HFFc6 (cell line): ENCODE measurements around the gene HNMT. TPM values are rescaled to one million over a fixed set of nuclear protein-coding genes. Genes with fewer than 3 reads are reported as not detected.

Source experiments
- DNase-seq: peaks from one replicate; pipeline ENCODE4 v3.0.0-alpha.2; 2018
- H3K27ac Mint-ChIP-seq: 2 replicates; pipeline ENCODE4 v1.8.0; 2020; ENCODE audit warnings: mild to moderate bottlenecking, mixed read lengths
- H3K27me3 Mint-ChIP-seq: 2 replicates; pipeline ENCODE4 v1.8.0; 2021; ENCODE audit warnings: mild to moderate bottlenecking, moderate library complexity, mixed read lengths; ENCODE audit not compliant: insufficient read depth
- H3K36me3 Mint-ChIP-seq: 2 replicates; pipeline ENCODE4 v1.8.0; 2021; ENCODE audit warnings: low read depth, mixed read lengths
- H3K4me1 Mint-ChIP-seq: 2 replicates; pipeline ENCODE4 v1.8.0; 2020; ENCODE audit warnings: low read depth, mixed read lengths
- H3K4me3 Mint-ChIP-seq: 2 replicates; pipeline ENCODE4 v1.8.0; 2020; ENCODE audit warnings: mild to moderate bottlenecking, moderate library complexity, mixed read lengths
- H3K9me3 Mint-ChIP-seq: 2 replicates; pipeline ENCODE4 v1.8.0; 2020; ENCODE audit warnings: mild to moderate bottlenecking, mixed read lengths
- CTCF ChIP-seq: fragments of 200-600 bp; sonication (generic); IDR thresholded peaks from 2 replicates; pipeline ENCODE4 v1.5.0; 2021; ENCODE audit warnings: antibody characterized with exemption, mild to moderate bottlenecking
- total RNA-seq, 6 experiments: library from RNA; stranded (reverse); fragmentation: NEBNext Ultra II Directional; extraction: Animal tissue kit (Norgen Biotek cat#: 25700); gene quantifications; 2 replicates in 1 of 6; 3 replicates in 5 of 6; pipeline ENCODE4 v1.2.3, GENCODE V29; 2021

The HNMT gene
- total RNA-seq, 6 experiments from 2014 or later = 0.36 to 1.2 (median 0.63) TPM

- Mint-ChIP-seq H3K9me3 (no peaks in the 10 kb centered on the region), H3K36me3 (no peaks in the 10 kb centered on the region), H3K4me3 (no peak overlapping the region), H3K4me1 (no peaks in the 10 kb centered on the region), H3K27ac (no peak overlapping the region), H3K27me3 (no peaks in the 10 kb centered on the region)
- no peak for DNase-seq
- no peak for TF ChIP-seq CTCF
These were observed 11.3 kb downstream of the HNMT start for GRCh38 chr2:137975280-137976271.

GRCh38 chr2:137976274-137976673 is 12.0 kb downstream of the HNMT start:
- no peaks in the 10 kb centered on the region for H3K36me3 Mint-ChIP-seq
- H3K27me3 Mint-ChIP-seq = no peaks in the 10 kb centered on the region
- no peak overlapping the region for H3K27ac Mint-ChIP-seq
- no peak for TF ChIP-seq CTCF
- no peak overlapping the region for H3K4me3 Mint-ChIP-seq
- no peak for DNase-seq
- H3K9me3 Mint-ChIP-seq = no peaks in the 10 kb centered on the region
- H3K4me1 Mint-ChIP-seq = no peaks in the 10 kb centered on the region

- no peak for TF ChIP-seq CTCF
- DNase-seq = no peak
- H3K9me3 Mint-ChIP-seq = no peaks in the 10 kb centered on the region
- no peaks in the 10 kb centered on the region for H3K4me1 Mint-ChIP-seq
- no peak overlapping the region for H3K4me3 Mint-ChIP-seq
- no peak overlapping the region for H3K27ac Mint-ChIP-seq
- peaks cover 2% of the 10 kb centered on the region; the same call in 1 of the 2 replicates for H3K27me3 Mint-ChIP-seq
- no peaks in the 10 kb centered on the region for H3K36me3 Mint-ChIP-seq
These were observed 13.5 kb downstream of the HNMT start for GRCh38 chr2:137977790-137978189.

GRCh38 chr2:137980459-137980858 is 16.2 kb downstream of the HNMT start:
- no peak for DNase-seq
- Mint-ChIP-seq H3K4me1 (no peaks in the 10 kb centered on the region), H3K9me3 (no peaks in the 10 kb centered on the region), H3K27me3 (peaks cover 2% of the 10 kb centered on the region; the same call in 1 of the 2 replicates), H3K36me3 (no peaks in the 10 kb centered on the region), H3K27ac (no peak overlapping the region), H3K4me3 (no peak overlapping the region)
- no peak for TF ChIP-seq CTCF

- Mint-ChIP-seq H3K27ac (no peak overlapping the region), H3K9me3 (no peaks in the 10 kb centered on the region)
- no peak for TF ChIP-seq CTCF
These were observed 16.9 kb downstream of the HNMT start for GRCh38 chr2:137981112-137981656.

More at GRCh38 chr2:137981112-137981656, 16.9 kb downstream of the HNMT start:
- Mint-ChIP-seq H3K4me3 (no peak overlapping the region), H3K36me3 (no peaks in the 10 kb centered on the region), H3K4me1 (no peaks in the 10 kb centered on the region), H3K27me3 (peaks cover 2% of the 10 kb centered on the region; the same call in 1 of the 2 replicates)
- DNase-seq = no peak
